Measurements from ENCODE around the gene DOCK8. TPM values are rescaled to one million over a fixed set of nuclear protein-coding genes. Genes with fewer than 3 reads are reported as not detected.

Gene DOCK8
- total RNA-seq, 4 donors from 2014 or later = 6.7 to 28.5 (median 11.7) TPM

GRCh38 chr9:505741-506059 lies 291.0 kb downstream of the DOCK8 start:
- H3K9me3 ChIP-seq = no peaks in the 10 kb centered on the region
- no peaks in the 10 kb centered on the region for H3K27me3 ChIP-seq
- peak overlapping the region; percentile 83 to 92 for H3K27ac ChIP-seq
- H3K4me1 ChIP-seq = no peaks in the 10 kb centered on the region
- H3K36me3 ChIP-seq = no peaks in the 10 kb centered on the region
- TF ChIP-seq CTCF (IDR thresholded peaks at IDR 0.05) = no peak
- no peak for TF ChIP-seq POLR2A (IDR thresholded peaks at IDR 0.05)
- intact Hi-C loops (cut with DNase I; ENCODE audit: low total_unique reads) = no loop called here
- H3K4me3 ChIP-seq = peak overlapping the region; percentile 63 to 73
- no peak for DNase-seq

GRCh38 chr9:506281-506680 lies 291.6 kb downstream of the DOCK8 start:
- intact Hi-C loops (cut with DNase I; ENCODE audit: low total_unique reads) = no loop called here
- Histone ChIP-seq H3K4me3 (no peak overlapping the region), H3K27me3 (no peaks in the 10 kb centered on the region), H3K9me3 (no peaks in the 10 kb centered on the region), H3K27ac (peak overlapping the region; percentile 83 to 92), H3K4me1 (no peaks in the 10 kb centered on the region), H3K36me3 (no peaks in the 10 kb centered on the region)
- DNase-seq = no peak
- no peak for TF ChIP-seq CTCF (IDR thresholded peaks at IDR 0.05)
- TF ChIP-seq POLR2A (IDR thresholded peaks at IDR 0.05) = no peak

DNA sequence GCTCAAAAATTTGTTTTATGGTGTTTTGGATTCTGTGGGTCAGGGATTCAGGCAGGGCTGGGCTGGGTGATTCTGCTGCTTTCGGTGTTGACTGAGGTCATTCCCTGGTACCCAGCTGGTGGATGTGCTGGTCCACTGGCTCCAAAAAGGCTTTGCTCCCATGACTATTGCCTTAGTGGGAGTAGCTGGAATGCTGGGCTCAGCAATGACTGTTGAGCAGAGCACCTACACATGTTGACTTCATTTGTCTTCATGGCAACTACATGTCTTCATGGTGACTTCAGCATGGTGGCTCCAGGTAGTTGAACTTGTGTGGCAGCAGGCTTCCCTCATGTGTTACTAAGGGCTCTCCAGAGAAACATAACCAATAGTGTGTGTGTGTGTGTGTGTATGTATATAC lies 297.2 kb downstream of the DOCK8 start:
- DNase-seq = no peak
- Histone ChIP-seq H3K27me3 (no peaks in the 10 kb centered on the region), H3K27ac (no peak overlapping the region), H3K9me3 (no peaks in the 10 kb centered on the region), H3K4me1 (no peaks in the 10 kb centered on the region), H3K4me3 (no peak overlapping the region), H3K36me3 (no peaks in the 10 kb centered on the region)
- no peak for TF ChIP-seq POLR2A (IDR thresholded peaks at IDR 0.05)
- no peak for TF ChIP-seq CTCF (IDR thresholded peaks at IDR 0.05)
- intact Hi-C loops (cut with DNase I; ENCODE audit: low total_unique reads) = no loop called here

DNA sequence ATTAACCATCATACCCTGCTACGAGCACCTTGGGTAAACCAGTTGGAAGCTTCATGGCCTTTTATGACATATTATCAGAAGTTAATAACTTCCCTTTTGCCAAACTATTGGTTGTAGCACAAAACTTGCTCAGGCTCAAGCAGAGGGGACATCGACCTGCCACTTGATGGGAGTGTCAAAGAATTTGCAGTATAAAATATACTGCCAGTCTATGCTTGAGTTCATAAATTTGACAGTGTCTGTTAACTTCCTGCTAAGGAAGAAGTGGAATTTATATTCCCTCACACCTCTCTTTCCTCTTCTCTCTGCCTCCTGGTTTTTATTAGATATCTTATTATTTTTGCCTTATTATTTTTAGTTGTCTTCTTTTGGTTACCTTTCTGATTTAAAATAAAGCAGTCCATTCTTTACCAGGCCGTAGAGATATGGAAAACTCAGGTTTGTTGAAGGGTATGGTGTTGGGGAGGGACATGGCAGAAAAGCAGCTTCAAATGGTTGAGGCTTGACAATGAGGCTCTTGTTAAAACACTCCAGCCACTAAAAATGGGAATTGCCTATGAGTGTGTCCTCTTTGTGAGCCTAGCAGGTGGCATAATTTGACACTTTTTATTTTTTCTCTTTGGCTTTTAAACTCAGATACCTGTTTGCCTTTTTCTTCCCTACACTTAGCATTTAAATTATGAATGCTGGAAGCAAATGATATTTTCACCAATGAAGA lies 298.0 kb downstream of the DOCK8 start:
- DNase-seq = no peak
- no peaks in the 10 kb centered on the region for H3K27me3 ChIP-seq
- H3K9me3 ChIP-seq = no peaks in the 10 kb centered on the region
- H3K36me3 ChIP-seq = no peaks in the 10 kb centered on the region
- H3K4me1 ChIP-seq = no peaks in the 10 kb centered on the region
- TF ChIP-seq CTCF (IDR thresholded peaks at IDR 0.05) = no peak
- no peak for TF ChIP-seq POLR2A (IDR thresholded peaks at IDR 0.05)
- no peak overlapping the region for H3K4me3 ChIP-seq
- intact Hi-C loops (cut with DNase I; ENCODE audit: low total_unique reads) = no loop called here
- no peak overlapping the region for H3K27ac ChIP-seq

Other genes with a start within 250 kb of the DOCK8 start
- 10 to 100 TPM in 1 of 4 donors, 1 to 10 TPM in 2, not detected in 1; 1.0 to 26.9 (median 4.7) TPM for gene WASHC1, start 185.4 kb upstream of the DOCK8 start, total RNA-seq
- gene FOXD4, start 96.4 kb upstream of the DOCK8 start, total RNA-seq = under 1 TPM in 1 of 4 donors, not detected in 3; 0.85 TPM
- 10 to 100 TPM; 23.3 to 45.3 (median 40.6) TPM for gene ZNG1A, start 35.8 kb upstream of the DOCK8 start, total RNA-seq

Measured in uterus (tissue), 4 donors.